ENCODE measurements around the gene PP2D1.

DNA sequence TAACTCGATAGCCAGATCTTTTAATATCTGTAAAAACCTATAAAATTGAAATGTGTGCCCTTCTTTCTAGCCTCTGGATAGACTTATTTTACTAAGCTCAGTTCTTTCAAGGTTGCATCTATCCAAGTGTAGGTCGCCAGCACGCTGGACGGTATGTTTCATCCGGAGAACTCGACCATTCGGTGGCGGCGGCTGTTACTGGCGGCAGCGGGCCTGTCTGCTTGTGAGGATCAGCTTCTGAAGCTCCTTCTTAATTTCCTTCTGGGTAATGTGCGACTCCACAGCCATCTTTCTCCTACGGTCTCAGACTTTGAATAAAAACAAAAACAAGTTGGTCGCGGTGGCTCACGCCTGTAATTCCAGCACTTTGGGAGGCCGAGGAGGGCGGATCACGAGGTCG is 4.1 kb downstream of the PP2D1 start:
- no peak for TF ChIP-seq EZH2 (IDR thresholded peaks at IDR 0.05; ENCODE audit: borderline replicate concordance, low read depth, low read length, poor library complexity, severe bottlenecking)
- TF ChIP-seq, protein P1, sequence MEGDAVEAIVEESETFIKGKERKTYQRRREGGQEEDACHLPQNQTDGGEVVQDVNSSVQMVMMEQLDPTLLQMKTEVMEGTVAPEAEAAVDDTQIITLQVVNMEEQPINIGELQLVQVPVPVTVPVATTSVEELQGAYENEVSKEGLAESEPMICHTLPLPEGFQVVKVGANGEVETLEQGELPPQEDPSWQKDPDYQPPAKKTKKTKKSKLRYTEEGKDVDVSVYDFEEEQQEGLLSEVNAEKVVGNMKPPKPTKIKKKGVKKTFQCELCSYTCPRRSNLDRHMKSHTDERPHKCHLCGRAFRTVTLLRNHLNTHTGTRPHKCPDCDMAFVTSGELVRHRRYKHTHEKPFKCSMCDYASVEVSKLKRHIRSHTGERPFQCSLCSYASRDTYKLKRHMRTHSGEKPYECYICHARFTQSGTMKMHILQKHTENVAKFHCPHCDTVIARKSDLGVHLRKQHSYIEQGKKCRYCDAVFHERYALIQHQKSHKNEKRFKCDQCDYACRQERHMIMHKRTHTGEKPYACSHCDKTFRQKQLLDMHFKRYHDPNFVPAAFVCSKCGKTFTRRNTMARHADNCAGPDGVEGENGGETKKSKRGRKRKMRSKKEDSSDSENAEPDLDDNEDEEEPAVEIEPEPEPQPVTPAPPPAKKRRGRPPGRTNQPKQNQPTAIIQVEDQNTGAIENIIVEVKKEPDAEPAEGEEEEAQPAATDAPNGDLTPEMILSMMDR (conservative IDR thresholded peaks at IDR 0.05; ENCODE audit: low read depth, low read length), result no peak

Data from A673 (cell line).